ENCODE results near the gene NENF.

- TF ChIP-seq CTCF (IDR thresholded peaks at IDR 0.05) (no peak), POLR2AphosphoS5 (IDR thresholded peaks at IDR 0.05) (no peak), POLR2A (IDR thresholded peaks at IDR 0.05) (no peak)
Observed at GRCh38 chr1:212454741-212455140, 22.0 kb downstream of the NENF start.
